ENCODE data around the gene EFHC1.
"Not testable (repeated sequence)": the region's sequence is repeated elsewhere in the genome, so short reads cannot be mapped to it uniquely, and the experiment has no call there.

The EFHC1 gene

DNA sequence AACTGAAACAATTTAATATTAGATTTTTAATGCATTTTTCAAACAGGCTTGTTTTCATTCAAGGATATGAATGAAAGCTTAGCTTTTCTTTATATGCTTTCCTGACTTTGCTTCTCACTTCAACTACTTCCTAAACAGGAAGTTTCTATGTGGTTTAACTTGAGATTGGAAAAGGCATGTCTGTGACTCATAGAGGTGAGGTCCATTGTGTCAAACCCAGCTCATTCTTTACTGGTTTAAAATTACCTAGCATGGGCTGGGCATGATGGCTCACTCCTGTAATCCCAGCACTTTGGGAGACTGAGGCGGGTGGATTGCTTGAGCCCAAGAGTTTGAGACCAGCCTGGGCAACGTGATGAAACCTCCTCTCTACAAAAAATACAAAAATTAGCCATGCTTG, 34.4 kb downstream of the EFHC1 start:
- DNase-seq, result no peak

GRCh38 chr6:52457096-52457495, 37.0 kb downstream of the EFHC1 start:
- no peak for DNase-seq

- not testable (repeated sequence) for DNase-seq
Observed at GRCh38 chr6:52461194-52461593, 41.1 kb downstream of the EFHC1 start.

GRCh38 chr6:52474173-52474572, 54.0 kb downstream of the EFHC1 start:
- no peak for DNase-seq

GRCh38 chr6:52475307-52475706, 55.2 kb downstream of the EFHC1 start:
- DNase-seq, result no peak

DNA sequence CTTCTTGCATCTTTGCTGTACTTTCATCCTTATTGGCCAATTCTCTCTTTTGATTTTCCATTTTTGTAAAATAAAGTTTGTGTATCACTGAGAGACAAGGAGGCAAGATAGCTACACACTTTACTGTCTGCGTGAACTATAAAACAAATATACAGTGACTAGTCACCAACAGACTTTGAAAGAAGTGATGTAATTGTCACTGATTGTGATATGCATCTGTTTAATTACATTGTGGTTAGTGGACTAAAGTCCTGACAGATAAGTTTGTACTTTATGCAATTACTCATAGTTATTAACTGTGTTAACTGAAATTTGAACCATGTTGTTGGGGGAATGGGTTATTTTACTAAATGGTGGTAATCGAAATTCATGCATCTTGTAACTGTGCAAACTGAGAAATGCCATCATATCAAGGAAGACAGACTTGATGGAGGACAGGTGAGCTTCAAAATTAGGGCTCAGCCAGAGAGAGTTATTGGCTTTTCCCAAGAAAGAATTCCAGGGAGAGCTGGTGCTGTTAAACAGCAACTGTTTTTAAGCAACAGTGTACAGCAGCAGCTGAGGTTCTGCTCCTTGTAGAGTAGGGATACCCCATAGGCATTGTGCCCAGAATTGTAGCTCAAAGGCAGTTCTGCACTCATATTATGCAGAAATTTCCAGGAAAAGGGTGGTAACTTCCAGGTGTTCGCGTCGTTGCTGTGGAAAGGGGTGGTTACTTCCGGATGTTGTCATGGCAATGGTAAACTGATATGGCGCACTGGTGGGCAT, 62.9 kb downstream of the EFHC1 start:
- no peak for DNase-seq

DNA sequence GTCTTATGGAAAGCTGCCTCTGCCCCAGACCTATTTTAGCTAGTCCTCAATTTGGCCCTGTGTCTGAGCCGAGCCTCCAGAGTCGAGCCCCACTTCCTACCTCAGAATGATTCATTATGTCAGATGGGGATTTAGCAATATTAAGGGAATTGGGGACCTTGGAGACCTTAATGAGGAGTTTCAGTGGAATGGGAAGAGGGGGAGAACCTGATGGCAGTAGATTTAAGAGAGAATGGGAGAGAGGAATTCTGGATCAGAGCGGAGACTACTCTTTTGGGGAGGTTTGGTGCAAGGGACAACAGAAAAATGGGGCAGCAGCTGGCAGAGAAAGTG, 63.5 kb downstream of the EFHC1 start:
- DNase-seq, result no peak

GRCh38 chr6:52489881-52490280, 69.7 kb downstream of the EFHC1 start:
- DNase-seq, result no peak

- DNase-seq, result no peak
Observed at GRCh38 chr6:52491203-52492069, 71.3 kb downstream of the EFHC1 start.

- no peak for DNase-seq
Observed at GRCh38 chr6:52493669-52494068, 73.5 kb downstream of the EFHC1 start.

DNA sequence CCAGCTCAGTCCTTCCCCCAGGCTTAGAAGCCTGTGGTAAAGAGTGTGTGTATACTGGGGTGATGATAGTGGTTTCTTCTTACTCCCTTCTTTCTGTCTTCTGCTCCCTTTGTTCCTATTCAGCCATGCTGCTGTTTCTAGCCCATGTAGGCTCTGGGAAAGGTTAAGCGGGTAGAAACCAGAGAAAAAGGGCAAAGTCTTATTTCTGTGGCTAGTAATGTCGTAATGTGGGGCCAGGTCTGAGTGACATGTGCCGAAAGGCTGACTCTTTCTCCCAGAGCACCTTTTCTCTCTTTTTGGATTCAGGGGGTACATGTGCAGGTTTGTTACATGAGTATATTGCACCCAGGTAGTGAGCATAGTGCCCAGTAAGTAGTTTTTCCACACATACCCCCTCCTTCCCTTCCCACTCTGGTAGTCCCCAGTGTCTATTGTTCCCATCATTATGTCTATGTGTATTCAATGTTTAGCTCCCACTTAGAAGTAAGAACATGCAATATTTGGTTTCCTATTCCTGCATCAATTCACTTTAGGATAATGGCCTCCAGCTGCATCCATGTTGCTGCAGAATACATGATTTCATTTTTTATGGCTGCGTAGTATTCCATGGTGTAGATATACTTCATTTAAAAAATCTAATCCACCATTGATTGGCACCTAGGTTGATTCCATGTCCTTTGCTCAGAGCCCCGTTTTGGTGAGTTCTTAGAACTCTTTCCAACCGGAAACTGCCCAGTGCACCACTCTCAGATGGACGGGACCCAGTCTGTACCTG, 74.3 kb downstream of the EFHC1 start:
- DNase-seq, result no peak

GRCh38 chr6:52495922-52496321, 75.8 kb downstream of the EFHC1 start:
- no peak for DNase-seq

DNA sequence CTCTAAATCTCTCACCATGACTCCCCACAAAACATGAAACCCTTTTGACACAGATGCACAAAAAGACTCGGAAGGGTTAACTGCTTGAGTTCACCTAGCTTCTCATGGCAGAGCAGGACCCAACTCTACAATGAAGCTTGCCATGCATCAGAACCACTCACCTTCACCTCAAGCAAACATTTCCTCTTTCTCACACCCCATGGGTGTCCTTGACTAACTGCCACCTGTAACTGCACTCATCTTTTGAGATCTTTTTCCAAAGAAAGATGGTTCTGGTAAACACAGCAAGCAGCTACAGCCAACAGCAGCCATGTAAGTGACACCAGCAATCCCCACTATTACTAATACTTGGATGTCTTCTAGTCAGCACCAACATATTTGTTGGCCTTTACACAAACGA, 76.5 kb downstream of the EFHC1 start:
- no peak for DNase-seq

GRCh38 chr6:52497652-52498408, 77.7 kb downstream of the EFHC1 start:
- DNase-seq, result peak; percentile 38

- no peak for DNase-seq
Observed at GRCh38 chr6:52498538-52499017, 78.4 kb downstream of the EFHC1 start.

GRCh38 chr6:52499026-52499425, 78.9 kb downstream of the EFHC1 start:
- no peak for DNase-seq

GRCh38 chr6:52499681-52500236, 79.6 kb downstream of the EFHC1 start:
- DNase-seq, result no peak

DNA sequence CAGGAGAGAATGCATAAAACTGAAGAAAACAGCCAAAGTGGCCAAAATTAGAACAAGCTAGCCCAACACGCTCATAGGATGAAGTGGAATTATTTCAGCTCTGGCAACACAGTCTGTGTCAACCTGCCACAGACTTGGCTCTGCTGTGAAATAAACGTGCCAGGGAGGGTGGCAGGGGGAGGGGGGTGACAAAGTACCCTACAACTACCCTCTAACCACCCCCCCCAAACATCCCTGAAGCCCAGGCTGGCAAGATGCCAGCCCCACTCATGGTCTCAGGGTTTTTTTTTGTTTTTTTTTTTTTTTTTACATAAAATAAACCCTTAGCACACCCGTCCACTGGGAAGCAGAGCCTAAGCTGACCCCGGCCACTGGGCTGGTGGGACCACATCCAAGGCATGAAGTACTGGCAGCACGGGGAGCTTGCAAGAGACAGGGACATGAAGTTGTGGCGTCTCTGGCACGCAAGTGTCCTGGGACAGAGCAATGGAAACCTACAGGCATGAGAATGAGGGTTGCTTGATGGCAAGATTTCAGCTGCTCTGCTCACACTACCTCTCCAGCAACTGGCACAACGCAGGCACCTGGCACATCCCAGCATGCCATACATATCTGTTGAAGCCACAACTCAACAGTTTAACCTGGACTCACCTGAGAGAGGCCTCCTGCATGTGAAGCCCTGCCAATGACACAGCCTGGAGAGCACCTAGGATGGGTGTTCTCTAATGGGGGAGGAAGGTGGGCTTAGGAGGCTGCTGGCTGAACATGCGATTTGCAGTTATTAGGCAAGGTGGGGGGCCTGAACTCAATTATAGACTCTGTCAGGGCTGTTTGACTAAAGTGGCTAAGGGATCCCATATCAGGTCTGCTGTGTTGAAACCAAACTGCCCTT, 80.3 kb downstream of the EFHC1 start:
- no peak for DNase-seq

DNA sequence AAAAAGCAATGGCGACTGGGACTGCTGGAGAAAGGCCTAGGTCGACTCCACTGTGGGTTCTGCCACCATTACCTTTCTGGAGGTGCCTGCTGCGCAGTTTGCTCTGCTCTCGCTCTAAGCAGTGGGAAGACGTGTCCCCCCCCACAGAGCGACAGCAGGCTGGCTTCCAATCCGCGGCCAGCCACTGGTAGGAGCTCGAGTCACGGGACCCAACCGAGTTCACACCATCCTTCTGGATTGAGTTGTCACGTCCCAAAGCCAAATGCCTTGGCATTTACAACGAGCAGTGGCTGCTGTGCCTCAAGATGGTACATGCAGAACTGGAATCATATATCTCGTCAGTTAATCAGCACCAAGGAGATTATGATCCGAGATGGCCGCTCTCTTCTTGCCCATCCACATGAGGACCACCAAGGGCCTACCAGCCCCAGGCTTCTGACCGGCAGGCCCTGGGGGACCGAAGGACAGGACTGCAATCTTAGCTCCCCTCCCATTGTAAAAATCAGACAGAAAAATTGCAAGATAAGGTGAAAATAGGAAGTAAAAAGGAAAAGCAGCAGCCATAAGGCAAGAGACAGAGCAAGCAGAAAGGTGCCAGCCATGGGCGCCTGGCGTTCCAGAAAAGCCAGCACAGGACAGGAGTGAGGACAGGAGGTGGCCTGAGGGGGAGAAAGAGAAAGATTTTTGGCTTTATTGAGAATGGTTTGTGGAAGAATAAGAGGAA, 82.3 kb downstream of the EFHC1 start:
- no peak for DNase-seq

DNA sequence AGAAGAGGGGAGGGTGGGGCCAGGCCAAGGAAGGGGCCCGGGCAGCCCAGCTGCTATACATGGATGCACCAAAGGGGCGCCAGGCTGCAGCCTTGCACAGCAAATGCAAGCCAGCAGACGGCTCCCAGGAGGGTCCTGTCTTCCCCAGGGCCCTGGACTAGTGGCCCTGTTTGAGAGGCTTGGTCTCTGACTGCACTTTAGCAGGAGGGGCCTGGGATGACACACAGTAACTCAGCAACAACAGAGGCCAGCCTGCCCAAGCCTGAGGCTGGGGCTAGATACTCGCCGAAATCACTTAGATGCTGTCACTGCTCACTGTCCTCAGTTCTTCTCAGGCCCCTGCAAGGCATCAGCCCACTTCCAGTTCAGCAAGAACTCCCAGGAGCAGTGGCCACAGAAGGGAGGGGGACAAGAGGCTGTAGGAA, 83.2 kb downstream of the EFHC1 start:
- no peak for DNase-seq

Measured in NCI-H1417 treated with DMSO at 0.1 percent for 48 hours (cell line).